ENCODE measurements around the gene SF3B2.
"Not testable (repeated sequence)": the region's sequence is repeated elsewhere in the genome, so short reads cannot be mapped to it uniquely, and the experiment has no call there.

The SF3B2 gene

DNA sequence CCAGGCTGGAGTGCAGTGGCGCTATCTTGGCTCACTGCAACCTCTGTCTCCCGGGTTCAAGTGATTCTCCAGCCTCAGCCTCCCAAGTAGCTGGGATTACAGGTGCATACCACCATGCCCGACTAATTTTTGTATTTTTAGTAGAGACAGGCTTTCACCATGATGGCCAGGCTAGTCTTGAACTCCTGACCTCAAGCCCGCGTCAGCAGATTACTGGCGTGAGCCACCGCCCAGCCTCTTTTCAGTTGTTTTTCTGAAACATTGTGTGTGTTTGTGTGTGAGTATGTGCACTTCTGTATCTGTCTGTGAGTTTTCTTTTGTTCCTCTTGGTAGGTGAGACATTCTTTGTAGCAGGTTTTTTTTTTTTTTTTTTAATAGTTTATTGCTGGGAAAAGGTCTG, 26.8 kb downstream of the SF3B2 start:
- not testable (repeated sequence) for DNase-seq

DNA sequence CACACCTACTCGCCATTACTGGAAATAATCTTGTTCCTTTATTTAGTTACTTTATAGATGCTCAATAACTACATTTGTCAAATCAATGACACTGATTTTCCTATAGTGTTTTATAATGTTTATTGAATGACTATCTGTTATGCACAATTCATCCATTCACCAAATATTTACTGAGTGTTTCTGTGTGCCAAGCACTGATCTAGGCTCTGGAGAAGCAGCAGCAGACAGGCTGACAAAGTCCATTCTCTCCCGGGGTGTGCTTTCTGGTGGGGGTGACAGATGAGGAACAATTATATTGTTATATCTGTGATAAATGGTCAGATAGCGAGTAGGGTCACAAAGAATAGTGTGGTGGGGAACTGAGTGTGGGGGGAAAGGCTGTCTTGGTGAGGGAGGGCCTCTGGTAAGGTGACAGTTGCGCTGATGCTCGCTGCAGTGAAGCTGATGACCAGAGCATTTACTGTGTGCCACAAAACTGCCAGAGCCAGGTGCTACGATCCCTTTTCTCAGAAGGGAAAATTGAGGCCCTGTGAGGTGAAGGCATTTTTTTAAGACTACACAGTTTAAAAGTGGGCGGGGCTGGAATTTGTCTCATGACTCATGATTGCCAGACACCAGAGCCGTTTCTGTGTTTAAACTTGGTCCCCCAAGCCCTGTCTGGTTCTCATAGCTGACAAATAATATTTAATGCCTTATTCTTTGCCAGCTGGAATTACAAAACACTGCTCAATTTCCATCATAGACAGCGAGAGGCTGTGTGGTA, 28.1 kb downstream of the SF3B2 start:
- peak; percentile 82 for DNase-seq

DNA sequence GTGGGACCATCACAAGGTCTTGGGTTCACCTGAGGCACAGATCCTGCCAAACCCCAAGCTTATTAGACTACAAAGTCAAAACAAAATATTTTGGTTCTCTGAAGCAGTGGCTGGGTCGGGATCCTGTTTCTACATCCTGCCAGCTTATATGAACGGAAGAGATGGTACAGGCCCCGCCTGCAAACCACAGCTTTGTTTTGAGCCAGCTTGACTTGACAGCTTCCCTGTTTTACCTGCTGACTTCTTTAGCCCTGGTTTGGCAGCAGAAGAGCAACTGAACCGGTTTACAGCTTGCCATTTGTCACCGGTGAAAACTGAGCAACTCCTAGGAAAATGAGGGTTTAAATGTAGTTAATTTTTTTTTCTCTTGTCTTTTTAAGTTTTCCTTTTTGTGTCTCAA, 29.3 kb downstream of the SF3B2 start:
- DNase-seq = no peak

DNA sequence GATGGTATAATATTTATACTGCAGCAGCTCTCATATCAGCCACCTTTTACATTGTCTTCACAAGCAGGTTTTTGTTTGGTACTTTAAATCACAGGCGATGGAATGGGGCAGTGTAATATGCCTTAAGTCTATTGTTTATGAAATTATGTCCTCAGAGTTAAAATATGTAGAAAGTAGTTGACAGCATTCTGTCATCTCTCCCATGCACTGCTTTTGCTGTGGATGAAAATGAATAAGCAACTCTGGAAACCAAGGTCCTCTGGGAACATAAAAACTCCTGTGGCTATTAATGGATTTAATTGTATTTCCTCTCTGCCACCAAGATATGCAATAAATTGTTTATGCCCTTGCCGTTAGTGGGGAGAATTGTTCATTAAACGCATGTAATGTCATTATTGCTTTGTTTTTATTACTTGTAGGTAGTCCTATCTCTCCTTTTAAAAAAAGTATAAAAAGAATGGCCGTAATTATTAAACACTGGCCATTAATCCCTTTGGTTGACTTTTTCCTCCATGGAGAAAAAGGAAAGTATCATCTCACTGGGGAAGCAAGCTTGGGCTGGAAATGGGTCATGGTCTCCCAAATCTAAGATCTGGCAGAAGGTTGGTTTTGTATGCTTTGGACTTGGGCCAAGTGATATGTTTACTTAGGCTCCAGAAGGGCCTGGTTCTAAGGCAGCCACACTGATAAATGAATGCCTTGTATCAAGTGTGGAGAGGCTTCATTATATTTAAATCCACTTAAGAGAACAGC, 31.0 kb downstream of the SF3B2 start:
- no peak for DNase-seq

DNA sequence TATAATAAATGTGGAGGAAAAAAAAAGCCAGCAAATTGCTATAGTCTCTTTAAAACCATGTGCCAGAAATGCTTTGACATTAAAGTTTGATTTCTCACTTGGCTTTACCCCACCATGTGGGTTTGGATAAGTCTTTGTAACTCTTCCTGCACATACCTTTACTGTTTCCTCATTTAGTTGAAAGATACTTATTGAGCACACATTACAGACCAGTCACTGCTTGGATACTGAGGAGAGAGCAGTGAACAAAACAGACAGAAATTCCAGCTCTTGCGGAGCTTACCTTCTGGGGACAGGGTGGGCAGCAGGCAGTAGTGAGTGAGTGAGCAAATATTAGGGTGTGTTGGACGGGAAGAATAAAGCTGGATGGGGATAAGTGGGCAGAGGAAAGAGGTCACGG, 31.6 kb downstream of the SF3B2 start:
- DNase-seq = no peak

DNA sequence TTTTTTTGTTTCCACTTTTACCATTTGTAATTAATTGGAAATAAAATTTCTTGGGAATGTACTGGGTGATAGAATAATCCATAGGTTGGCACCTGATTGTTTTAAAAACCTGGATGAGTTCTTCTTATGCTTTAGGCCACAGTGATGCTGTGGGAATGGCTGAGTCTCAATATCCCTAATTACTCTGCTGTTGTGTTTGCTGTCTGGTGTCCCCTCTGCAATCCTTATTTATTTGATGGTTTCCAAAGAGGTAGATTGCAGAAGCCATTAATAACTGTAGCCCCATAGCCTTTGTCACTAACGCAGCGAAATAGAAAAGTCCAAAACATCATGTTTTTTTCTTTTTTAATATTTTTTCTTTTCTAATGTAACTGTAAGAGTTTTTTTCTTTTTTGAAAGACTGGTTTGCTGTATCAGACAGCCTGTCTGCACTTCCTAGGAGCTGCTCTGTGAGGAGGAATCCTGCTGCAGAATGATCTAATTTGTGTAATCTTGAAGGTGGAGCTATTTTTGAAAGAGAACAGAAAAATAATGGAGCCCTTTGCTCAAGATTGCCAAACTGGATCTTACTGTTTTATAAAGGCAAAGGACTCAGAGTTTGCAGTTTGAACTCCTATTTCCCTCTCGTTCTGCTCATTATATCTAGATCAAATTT, 32.8 kb downstream of the SF3B2 start:
- no peak for DNase-seq

DNA sequence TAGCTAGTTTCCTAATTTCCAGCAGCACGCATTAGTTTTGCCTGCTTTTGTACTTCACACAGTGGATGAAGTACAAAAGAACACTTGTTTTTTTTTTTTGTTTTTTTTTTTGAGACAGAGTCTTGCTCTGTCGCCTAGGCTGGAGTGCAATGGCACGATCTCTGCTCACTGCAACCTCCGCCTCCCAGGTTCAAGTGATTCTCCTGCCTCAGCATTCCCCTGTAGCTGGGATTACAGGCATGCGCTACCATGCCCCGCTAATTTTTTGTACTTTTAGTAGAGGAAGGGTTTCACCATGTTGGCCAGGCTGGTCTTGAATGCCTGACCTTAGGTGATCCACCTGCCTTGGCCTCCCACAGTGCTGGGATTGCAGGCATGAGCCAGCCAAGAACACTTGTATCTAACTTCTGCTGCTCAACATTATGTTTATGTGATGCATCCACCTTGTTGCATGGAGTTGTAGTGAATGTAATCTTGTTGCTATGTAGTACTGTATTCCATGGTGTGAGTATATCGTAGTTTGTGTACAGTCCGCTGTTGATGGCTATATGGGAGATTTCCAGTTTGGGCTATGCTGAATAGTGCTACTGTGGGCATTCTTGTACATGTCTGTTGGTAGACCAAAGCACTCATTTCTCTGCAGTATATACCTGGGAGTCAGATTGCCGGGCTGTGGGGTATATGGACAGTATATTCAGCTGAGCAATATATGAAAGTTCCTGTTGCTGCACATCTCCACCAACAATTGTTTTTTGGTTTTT, 35.2 kb downstream of the SF3B2 start:
- no peak for DNase-seq

DNA sequence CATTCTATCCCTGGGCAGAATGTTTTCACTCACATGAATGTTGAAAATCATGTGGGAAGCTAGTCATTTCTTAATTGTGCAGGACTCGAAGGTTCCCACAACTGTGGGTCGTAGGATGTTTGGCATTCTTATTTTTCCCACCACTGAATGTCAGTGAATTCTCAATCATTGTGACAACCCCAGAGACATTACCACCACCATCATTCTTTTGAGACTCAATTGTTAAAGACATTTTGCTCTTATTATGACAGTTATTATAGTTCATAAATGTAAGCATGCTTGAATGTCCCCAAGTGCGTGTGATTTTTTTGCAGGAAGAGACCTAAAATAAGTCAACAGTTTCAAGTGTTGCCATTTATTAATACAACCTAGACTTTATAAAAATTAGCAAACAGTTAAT, 36.9 kb downstream of the SF3B2 start:
- DNase-seq = no peak

DNA sequence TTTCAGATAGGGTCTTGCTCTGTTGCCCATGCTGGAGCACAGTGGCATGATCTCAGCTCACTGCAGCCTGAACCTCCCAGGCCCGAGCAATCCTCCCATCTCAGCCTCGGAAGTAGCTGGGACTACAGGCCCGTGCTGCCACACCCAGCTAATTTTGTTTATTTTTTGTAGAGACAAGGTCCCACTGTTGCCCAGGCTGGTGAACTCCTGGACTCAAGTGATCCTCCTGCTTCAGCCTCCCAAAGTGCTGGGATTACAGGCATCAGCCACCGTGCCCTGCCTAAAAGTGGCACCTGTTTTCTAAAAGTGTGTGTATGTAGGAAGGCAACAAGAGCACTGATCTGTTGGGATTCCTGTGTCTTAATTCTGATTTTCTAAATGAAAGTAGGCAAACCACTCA, 38.1 kb downstream of the SF3B2 start:
- no peak for DNase-seq

DNA sequence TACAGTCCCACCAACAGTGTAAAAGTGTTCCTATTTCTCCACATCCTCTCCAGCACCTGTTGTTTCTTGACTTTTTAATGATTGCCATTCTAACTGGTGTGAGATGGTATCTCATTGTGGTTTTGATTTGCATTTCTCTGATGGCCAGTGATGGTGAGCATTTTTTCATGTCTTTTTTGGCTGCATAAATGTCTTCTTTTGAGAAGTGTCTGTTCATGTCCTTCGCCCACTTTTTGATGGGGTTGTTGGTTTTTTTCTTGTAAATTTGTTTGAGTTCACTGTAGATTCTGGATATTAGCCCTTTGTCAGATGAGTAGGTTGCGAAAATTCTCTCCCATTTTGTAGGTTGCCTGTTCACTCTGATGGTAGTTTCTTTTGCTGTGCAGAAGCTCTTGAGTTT, 40.0 kb downstream of the SF3B2 start:
- DNase-seq = not testable (repeated sequence)

DNA sequence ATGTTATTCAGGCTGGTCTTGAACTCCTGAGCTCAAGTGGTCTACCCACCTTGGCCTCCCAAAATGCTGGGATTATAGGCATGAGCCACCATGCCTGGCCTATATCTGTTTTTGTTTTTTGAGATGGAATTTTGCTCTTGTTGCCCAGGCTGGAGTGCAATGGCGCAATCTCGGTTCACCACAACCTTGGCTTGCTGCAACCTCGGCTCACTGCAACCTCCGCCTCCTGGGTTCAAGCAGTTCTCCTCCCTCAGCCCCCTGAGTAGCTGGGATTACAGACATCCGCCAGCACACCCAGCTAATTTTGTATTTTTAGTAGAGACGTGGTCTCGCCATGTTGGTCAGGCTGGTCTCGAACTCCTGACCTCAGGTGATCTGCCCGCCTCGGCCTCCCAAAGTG, 47.6 kb downstream of the SF3B2 start:
- DNase-seq = not testable (repeated sequence)

DNA sequence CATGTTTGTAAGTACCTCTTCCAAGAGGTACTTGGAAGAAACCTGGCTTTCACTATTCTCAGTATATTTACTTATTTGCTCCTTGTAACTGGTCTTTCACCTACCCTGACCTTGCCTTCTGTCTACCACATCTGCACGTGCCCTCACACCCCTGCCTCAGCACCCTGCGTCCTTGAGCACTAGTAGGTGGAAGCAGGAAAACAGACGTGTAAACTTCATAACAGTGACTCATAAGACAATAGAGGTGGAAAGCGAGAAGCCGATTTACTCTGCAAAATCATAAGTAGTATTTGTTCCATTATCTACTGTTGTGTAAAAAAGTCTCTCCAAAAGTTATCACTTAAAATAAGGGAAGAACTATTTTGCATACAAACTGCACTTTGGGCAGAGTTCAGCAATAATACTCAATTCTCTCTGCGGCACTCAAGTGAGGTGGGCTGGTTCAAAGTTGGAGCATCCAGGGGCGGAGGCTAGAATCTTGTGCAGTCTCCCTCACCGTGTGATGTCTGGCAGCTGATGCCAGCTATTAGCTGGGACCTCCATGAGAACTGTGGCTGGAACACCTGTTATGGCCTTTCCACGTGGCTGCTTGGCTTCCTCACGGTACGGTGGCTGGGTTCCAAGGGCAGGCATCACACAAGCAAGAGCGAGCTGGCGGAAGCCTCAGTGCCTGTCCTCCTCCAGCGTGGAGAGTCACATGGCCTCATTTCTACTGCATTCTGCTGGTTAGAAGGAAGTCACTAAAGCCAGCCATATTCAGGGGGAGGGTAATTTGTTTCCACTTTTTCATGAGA, 48.3 kb downstream of the SF3B2 start:
- DNase-seq = no peak

DNA sequence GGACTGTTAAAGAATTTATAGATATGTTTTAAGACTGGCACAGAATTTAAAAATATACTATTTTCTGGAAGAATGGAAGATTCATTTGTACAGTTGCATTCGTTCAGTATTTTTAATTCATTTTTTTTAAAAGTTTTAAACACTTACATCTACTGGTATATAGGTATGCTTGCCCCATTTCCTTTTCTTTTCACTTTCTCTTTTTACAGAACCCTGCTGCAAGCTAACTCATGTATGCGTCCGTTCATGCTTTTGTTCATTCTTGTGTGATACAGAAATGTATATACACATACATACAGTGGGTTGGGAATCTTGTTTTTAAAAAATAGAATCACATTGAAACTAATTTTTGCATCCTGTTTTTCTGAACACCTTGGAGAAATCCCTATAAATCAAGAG, 48.9 kb downstream of the SF3B2 start:
- DNase-seq = no peak

DNA sequence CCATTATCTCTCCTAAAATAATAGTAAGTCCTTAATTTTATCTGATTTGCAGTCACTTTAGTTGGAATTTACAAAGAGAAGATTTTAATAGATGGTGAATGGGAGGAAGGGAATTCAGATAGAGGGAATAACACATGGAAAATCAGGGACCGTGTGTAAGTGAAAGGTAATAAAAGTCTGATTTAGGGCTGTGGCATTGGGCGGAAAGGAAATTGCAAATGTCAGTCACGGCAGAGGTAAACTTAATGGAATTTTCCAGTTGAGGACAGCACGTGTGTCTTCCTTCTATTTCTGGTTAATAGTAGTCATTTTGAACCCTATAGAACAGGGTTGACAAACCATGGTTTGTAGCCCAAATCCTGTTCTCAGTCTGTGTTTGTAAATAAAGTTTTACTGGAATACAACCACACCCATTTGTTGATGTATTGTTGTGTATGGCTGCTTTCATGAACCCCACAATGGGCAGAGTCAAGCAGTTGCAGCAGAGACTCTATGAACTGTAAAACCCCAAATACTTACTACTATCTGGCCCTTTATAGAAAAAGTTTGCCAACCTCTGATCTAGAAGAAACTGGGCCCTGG, 52.0 kb downstream of the SF3B2 start:
- DNase-seq = no peak

DNA sequence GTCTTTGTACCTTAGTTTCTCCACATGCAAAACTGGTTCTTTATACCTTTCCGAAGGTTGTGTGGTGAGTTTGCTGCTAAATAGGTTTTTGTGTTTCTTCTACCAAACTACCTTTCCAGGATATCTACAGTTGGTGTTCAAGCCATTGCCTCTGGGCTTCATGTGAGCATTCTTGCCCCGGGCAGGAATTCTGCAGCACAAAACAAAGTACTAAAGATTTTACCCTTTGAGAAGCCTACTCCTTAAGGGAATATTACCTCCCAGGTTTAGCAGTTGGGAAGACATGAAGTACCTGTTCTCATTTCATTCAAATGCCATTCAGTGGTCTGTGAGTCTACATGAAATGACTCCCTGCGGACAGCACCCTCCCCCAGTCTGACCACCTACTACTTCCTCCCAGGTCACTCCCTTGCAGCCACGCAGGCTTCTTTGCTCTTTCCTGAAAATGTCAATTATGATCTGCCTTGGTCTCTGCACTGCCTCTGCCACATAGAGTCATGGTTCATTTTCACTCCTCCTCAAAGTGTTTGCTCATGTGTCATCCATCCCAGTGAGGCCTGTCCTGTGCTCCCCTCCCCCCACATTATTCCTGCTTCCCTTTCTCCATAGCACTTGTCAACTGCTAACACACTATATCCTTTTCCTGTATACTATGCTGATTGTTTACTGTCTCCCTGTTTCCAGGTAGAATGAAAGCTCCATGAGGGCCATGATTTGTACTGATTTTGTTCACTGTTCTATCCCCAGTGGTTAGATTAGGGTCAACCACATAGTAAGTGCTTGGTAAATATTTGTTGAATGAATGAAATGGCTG, 54.8 kb downstream of the SF3B2 start:
- DNase-seq = peak; percentile 17

DNA sequence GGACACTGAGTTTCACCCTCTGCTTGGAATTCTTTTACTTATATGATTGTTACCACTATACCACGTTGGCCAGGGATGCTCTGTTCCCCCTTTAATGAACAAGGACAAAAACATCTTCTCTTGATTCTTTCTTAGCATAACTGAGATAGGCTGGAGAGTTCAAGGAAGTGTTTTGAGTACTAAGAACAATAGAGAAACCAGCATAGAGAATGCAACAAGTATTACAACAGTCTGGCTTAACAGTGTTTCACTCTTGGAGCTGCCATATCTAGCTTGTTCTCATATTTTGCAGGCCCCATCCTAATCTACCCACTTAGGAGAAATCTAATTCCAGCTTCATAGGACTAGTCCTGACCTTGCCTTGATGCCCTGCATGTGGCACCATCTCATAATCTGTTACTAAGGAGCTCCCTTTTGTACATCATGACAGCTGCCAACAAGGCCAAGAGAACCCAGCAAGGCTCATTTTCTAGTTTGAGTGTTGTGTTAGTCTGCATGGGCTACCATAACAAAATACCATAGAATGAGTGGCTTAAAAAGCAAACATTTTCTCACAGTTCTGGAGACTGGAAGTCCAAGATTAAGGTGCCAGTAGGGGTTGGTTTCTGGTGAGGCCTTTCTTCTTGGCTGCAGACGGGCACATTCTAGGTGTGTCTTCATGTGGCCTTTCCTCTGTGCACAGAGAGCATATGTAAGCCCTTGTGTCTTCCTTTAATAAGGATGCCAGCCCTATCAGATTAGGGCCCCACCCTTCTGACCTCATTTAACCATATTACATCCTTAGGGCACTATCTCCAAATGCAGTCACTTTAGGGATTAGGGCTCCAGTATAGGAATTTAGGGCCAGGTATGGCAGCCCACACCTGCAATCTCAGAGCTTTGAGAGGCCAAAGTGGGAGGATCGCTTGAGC, 55.7 kb downstream of the SF3B2 start:
- DNase-seq = no peak

DNA sequence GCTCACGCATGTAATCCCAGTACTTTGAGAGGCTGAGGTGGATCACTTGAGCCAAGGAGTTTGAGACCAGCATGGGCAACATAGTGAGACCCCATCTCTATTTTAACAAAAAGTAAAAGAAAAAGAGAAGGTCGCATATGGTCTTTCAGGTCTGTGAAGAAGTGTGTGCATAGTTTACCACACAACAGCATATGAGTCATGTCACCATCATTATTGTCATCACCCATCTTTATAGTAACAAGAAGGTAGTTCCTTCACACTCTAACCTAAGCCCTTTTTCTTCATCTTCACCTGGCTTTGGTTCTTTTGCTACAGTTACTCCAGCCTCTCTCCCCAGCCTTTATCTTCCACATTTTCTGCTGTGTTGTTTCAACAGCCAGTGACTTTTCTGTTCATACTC, 57.1 kb downstream of the SF3B2 start:
- DNase-seq = no peak

DNA sequence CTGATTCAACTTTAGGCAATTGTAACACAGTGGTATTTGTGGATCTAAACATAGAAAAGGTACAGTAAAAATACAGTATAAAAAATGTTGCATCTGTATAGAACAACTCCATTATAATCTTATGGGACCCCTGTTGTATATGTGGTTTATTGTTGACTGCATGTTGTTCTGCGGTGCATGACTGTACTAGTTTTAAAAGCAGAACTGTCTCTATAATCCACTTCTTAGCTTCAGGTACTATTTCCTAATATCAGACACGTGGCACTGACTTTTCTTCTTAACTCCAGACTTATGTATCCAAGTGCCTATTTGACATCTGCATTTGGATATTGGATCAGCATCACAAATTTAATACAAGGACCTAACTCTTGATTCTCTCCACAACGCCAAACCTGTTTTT, 59.0 kb downstream of the SF3B2 start:
- DNase-seq = no peak

DNA sequence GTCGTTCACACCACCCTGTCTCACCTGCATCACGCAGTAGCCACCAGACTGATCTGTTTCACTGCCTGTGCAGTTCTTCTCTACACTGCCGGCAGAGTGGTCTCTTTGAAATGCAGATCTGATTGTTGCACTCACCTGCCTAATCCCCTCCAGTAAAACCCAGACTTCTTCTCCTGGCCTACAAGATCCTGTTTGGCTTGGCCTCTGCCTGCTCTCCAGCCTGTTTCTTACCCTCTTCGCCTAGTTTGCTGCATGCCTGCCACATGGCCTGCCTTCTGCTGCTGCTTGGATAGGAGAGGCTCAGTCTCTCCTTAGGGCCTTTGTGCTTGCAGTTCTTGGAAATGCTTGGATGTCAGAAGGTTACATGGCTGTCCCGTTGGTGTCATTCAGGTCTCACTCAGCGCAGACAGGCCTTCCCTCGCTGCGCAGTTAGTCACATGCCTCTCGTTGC, 59.9 kb downstream of the SF3B2 start:
- no peak for DNase-seq
